Glutamatergic neuron (in vitro differentiated cells): ENCODE results near the gene ERRFI1. TPM values are rescaled to one million over a fixed set of nuclear protein-coding genes. Genes with fewer than 3 reads are reported as not detected.

Experiments
- DNase-seq: peaks from one replicate; pipeline ENCODE4 v3.0.0; 2022
- H3K27ac Mint-ChIP-seq: one replicate; pipeline ENCODE4 v1.8.0; 2020; ENCODE audit warnings: mild to moderate bottlenecking, mixed read lengths, inconsistent platforms; ENCODE audit not compliant: unreplicated experiment
- H3K27me3 Mint-ChIP-seq: one replicate; pipeline ENCODE4 v1.8.0; 2020; ENCODE audit warnings: mild to moderate bottlenecking, moderate library complexity, mixed read lengths, inconsistent platforms; ENCODE audit not compliant: unreplicated experiment
- H3K36me3 Mint-ChIP-seq: one replicate; pipeline ENCODE4 v1.8.0; 2020; ENCODE audit warnings: mild to moderate bottlenecking, mixed read lengths, inconsistent platforms; ENCODE audit not compliant: unreplicated experiment
- H3K4me1 Mint-ChIP-seq: one replicate; pipeline ENCODE4 v1.8.0; 2020; ENCODE audit warnings: mild to moderate bottlenecking, low read depth, mixed read lengths, inconsistent platforms; ENCODE audit not compliant: unreplicated experiment
- H3K4me3 Mint-ChIP-seq: one replicate; pipeline ENCODE4 v1.8.0; 2020; ENCODE audit warnings: mild to moderate bottlenecking, mixed read lengths, inconsistent platforms; ENCODE audit not compliant: unreplicated experiment
- H3K9me3 Mint-ChIP-seq: one replicate; pipeline ENCODE4 v1.8.0; 2020; ENCODE audit warnings: mild to moderate bottlenecking, moderate library complexity, mixed read lengths, inconsistent platforms; ENCODE audit not compliant: unreplicated experiment
- total RNA-seq: library from RNA; stranded (reverse); fragmentation: NEBNext Ultra II Directional; extraction: Animal tissue kit (Norgen Biotek cat#: 25700); gene quantifications from one replicate; pipeline ENCODE4 v1.2.1, GENCODE V29; 2021; ENCODE audit not compliant: unreplicated experiment
- TF ChIP-seq, protein P1 (sequence below): fragments of 200-600 bp; sonication (generic); IDR thresholded peaks from one replicate; pipeline ENCODE4 v1.5.0; 2021; ENCODE audit not compliant: partially characterized antibody, unreplicated experiment

The ERRFI1 gene
- total RNA-seq, 1 donor from 2014 or later = 11.8 TPM

DNA sequence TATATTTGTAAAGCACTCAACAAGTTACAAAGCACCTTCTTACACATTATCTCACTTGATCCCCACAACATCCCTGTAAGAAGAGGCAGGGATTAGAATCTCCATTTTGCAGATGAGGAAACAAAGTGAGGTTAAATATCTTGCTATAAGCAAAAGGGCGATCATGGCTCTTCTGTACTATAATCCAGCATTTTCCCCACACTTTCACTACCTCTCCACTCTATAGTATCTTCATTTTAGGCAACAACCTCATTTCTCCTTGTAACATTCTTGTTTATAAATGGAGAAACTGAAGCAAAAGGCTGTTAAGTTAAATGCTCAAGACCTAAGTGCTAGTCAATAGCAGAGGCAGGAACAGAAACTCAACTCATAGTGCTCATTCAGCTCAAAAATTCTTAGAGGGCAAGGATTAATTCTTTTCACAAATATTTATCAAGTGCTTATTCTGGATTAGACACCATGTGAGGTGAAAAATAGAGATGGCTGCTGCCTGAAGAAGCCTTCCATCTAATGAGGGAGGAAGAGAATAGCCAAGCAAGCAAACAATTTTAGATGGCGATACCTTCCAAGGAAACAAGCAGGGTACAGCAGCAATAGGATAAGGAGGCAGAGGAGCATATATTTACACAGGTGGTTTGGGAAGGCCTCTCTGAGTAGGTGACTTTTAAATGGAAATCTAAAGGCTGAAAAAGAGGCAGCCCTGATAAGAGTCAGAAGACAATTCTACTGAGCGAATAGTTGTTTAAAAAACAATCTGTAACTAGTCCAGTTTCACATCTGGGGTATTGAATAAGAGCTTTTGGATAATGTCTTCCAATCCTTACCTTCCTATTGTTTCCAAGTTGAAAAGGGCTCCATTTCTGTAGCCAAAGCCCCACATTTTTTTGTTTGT, 3.5 kb downstream of the ERRFI1 start:
- Mint-ChIP-seq H3K36me3 (no peaks in the 10 kb centered on the region), H3K4me3 (no peak overlapping the region), H3K9me3 (peaks cover 6% of the 10 kb centered on the region), H3K27ac (no peak overlapping the region), H3K27me3 (peaks cover 8% of the 10 kb centered on the region), H3K4me1 (peaks cover 11% of the 10 kb centered on the region)
- TF ChIP-seq, protein P1, sequence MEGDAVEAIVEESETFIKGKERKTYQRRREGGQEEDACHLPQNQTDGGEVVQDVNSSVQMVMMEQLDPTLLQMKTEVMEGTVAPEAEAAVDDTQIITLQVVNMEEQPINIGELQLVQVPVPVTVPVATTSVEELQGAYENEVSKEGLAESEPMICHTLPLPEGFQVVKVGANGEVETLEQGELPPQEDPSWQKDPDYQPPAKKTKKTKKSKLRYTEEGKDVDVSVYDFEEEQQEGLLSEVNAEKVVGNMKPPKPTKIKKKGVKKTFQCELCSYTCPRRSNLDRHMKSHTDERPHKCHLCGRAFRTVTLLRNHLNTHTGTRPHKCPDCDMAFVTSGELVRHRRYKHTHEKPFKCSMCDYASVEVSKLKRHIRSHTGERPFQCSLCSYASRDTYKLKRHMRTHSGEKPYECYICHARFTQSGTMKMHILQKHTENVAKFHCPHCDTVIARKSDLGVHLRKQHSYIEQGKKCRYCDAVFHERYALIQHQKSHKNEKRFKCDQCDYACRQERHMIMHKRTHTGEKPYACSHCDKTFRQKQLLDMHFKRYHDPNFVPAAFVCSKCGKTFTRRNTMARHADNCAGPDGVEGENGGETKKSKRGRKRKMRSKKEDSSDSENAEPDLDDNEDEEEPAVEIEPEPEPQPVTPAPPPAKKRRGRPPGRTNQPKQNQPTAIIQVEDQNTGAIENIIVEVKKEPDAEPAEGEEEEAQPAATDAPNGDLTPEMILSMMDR = no peak
- no peak for DNase-seq

DNA sequence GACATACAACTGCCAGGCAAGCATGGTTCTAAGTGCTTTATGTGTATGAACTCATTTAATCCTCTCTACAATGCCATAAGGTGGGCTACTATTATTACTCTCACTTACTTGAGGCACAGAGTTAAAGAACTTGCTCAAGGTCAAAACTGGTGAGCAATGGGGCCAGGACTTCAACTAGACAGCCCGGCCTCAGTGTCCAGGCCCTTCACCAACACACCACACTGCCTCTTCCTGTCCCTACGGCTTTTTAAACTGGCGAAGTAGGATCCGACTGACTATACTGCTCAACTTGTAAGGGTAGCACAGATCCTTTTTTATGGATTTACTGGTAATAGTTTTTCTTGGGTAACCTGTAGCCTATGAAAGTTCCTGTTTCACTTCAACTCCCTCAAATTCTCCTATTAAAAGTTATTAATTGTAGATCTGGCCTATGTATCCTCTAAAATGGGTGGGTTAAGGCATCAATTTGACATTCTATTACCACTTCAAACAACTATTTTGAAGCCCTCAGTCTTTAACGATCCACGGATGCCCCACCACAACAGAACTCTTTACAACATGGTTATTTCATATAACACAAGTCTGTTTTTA, 4.3 kb downstream of the ERRFI1 start:
- H3K9me3 Mint-ChIP-seq = peaks cover 6% of the 10 kb centered on the region
- TF ChIP-seq, protein P1 = no peak
- no peak for DNase-seq
- H3K4me3 Mint-ChIP-seq = no peak overlapping the region
- peaks cover 6% of the 10 kb centered on the region for H3K27me3 Mint-ChIP-seq
- H3K4me1 Mint-ChIP-seq = peaks cover 7% of the 10 kb centered on the region
- no peaks in the 10 kb centered on the region for H3K36me3 Mint-ChIP-seq
- no peak overlapping the region for H3K27ac Mint-ChIP-seq

GRCh38 chr1:8020032-8020431, 6.1 kb downstream of the ERRFI1 start:
- no peak overlapping the region for H3K4me3 Mint-ChIP-seq
- H3K36me3 Mint-ChIP-seq = no peaks in the 10 kb centered on the region
- peaks cover 1% of the 10 kb centered on the region for H3K9me3 Mint-ChIP-seq
- H3K27ac Mint-ChIP-seq = no peak overlapping the region
- DNase-seq = no peak
- H3K27me3 Mint-ChIP-seq = peaks cover under 1% of the 10 kb centered on the region
- peaks cover 5% of the 10 kb centered on the region for H3K4me1 Mint-ChIP-seq
- TF ChIP-seq, protein P1 = no peak

DNA sequence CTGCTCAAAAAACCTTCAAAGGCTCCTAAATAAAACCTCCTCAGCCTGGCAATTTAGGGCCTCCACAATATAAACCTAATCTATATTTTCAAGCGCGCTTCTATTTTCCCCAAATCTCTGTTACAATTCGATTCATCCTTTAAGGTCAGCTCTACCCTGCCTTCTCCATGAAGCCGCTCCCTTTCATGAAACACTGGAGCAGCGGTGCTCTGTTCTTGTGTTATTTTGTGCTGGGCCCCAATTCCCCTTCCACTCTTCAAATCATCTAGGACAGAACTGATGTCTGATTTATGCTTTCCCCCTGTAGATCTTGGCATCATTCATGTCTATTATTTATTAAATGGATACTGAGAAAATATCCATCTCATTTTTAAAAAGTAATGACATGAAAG, 6.9 kb downstream of the ERRFI1 start:
- no peaks in the 10 kb centered on the region for H3K36me3 Mint-ChIP-seq
- no peaks in the 10 kb centered on the region for H3K27me3 Mint-ChIP-seq
- H3K27ac Mint-ChIP-seq = no peak overlapping the region
- TF ChIP-seq, protein P1 = no peak
- H3K4me3 Mint-ChIP-seq = no peak overlapping the region
- H3K4me1 Mint-ChIP-seq = peaks cover 5% of the 10 kb centered on the region
- DNase-seq = no peak
- no peaks in the 10 kb centered on the region for H3K9me3 Mint-ChIP-seq
